ENCODE data around the gene BTBD16. TPM values are rescaled to one million over a fixed set of nuclear protein-coding genes. Genes with fewer than 3 reads are reported as not detected.

BTBD16 gene
- total RNA-seq, 1 donor from 2014 or later = not detected

GRCh38 chr10:122248356-122249302 lies 22.5 kb upstream of the BTBD16 start:
- no peak for DNase-seq (ENCODE audit: low read depth, low spot score)

DNA sequence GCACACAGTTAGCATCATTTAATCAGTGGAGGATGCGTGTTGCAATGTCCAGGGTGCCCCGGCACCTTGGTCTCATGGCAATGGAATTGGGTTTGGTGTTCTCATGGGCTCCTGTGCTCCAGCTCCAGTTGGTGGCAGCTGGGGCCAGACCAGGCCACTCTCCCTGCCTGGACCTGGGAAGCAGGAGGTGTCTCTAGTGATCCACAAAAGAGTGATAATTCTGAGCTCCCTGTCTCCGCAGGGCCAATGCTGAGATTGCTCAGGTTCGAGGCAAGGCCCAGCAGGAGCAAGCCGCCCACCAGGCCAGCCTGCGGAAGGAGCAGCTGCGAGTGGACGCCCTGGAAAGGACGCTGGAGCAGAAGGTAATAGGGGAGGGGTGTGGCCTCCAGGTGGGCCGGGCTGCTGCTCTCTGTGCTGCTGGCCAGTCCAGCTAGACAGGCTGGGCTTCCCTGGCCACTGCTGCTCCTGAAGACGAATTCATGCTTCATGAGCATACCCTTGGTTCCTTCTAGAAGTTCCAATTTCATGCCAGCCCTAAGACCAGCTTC lies 21.7 kb upstream of the BTBD16 start:
- no peak for DNase-seq (ENCODE audit: low read depth, low spot score)

DNA sequence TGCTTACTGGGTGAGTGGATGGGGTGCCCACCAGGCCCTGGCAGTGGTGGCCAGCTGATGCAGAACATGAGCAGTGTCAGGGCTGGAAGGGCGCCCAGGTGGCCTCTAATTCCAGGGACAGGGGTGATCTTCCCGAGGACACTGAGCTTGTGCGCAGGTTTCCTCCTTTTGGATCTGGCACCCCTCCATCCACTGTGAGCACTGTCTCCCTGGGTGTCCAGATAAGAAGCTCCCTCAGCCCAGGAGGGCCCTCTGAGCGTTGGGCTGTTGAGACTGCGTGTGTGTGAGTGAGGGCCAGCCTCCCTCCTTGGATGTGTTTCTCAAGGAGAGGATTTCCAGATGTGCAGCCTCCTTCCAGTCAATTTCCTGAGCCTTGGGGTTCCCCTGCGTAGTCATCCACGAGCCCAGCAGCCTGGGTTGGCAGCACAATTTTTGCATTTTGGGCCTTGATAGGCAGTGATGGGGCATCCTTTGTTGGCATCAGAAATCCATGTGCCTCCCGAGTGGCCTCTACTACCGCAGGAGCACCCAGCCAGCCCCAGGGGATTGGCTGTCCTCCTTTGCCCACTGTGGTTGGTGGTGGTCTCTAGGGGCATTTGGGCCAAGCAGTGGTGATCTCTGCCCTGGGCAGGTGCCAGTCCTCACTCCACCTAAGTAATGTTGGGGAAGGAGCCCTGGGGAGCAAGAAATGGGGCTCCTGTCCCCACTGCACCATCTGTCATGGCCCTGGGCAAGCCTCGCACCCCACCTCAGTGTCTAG lies 20.9 kb upstream of the BTBD16 start:
- no peak for DNase-seq (ENCODE audit: low read depth, low spot score)

DNA sequence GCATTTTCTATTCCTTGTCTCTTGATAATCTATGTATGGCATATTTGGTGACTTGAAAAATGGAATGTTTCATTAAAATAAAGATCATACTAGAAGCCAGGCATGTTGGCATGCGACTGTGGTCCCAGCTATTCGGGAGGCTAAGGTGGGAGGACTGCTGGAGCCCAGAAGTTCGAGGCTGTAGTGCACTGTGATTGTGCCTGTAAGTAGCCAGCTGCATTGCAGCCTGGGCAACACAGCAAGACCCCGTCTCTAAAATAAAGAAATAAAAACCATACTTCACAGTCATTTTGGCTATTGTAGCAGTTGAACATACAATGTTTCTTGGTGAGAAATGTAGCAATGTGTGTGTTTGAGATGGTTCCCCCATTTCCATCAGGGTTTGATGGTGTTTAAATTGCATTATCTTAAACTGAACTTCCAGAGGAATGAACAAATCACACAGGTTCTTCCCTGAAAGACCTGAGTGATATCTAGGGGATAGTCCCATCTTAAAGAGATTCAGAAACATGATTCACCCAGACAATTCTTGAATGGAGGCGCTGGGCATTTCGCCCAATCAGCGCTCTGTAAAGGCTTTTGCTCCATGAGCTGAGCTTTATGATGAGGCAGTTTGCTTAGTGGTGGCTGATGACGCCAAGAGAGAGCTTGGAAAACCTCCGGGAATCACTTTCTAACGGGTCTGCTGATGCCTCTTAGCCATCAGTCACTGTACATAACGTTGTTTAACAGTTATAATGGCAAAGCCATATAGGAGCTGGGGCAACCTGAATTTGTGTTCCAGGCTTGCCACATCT lies 19.4 kb upstream of the BTBD16 start:
- no peak for DNase-seq (ENCODE audit: low read depth, low spot score)

DNA sequence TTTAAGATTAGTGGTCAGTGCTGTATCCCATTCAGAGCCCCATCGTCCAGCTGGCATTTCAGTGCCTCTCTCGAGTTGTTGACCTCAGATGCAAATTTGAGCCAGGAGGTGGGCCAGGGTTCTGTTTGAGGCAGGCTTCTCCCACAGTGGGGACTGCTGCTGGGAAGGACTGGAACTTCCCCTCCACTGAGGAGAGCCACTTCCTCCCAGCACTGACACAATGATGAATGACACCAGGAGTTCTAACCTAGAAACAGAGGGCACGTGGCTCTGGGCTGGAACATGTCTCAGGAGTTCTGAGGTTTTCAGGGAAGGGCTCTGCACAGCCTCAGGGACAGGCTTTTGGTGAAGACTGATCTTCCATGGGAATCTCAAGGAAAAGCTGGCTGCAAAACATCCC lies 18.3 kb upstream of the BTBD16 start:
- DNase-seq (ENCODE audit: low read depth, low spot score) = no peak

DNA sequence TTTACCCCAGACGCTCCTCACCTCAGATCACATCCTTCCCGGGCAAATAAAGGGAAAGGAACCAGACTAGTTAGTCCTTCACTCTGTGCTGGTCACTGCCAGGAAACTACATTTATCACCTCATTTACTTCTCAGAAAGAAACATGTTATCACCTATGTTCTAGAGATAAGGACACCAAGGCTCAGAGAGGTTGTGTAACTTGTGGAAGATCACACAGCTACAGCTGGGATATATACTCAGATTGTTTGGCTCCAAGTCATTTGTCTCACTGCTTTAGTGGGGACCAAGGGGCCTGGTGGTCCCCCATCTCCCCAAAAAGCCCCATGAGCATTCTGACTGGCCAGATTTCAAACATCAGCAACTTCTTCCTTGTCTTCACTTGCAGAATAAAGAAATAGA lies 17.5 kb upstream of the BTBD16 start:
- DNase-seq (ENCODE audit: low read depth, low spot score) = no peak

- DNase-seq (ENCODE audit: low read depth, low spot score) = no peak
Measured at GRCh38 chr10:122254831-122255230, 16.3 kb upstream of the BTBD16 start.

DNA sequence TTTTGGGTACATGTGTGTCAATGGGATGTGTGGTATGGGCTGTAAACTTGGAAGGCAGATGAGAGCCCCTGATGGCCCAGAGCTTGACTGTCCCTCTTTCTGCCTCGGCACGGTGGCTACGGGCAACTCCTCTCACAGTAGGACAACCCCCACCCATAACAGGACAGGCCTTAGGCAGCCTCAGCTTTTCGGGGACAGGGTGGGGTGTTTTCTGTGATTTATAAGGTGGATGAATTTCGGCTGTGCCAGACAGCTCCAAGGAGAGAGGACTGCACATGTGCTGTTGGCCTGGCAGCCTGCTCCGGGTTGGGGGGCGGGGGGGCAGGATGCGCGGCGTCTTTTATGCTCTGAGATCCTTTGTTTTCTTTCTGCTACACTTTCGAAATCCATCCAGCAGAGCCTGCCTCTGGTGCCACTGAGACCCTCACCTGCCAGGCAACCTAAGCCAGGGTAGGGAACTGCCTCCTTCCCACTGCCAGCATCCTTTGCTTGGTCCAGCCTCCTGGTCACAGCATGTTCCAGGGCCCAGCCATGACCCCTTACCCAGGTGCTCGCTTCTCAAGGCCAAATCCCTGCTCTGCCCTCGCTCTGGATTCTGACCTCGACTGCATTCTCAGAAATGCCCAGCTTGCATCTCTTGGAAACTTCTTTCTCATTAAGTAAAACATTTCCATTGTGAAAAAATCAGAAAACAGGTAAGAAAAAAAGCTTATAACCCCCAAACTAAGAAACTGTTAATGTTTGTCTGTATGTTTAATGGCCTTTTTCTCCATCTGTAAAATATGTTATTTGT lies 15.4 kb upstream of the BTBD16 start:
- no peak for DNase-seq (ENCODE audit: low read depth, low spot score)

GRCh38 chr10:122257041-122257440 lies 14.1 kb upstream of the BTBD16 start:
- no peak for DNase-seq (ENCODE audit: low read depth, low spot score)

- DNase-seq (ENCODE audit: low read depth, low spot score) = no peak
Measured at GRCh38 chr10:122258136-122259074, 12.7 kb upstream of the BTBD16 start.

- no peak for DNase-seq (ENCODE audit: low read depth, low spot score)
Measured at GRCh38 chr10:122259075-122259466, 12.0 kb upstream of the BTBD16 start.

DNA sequence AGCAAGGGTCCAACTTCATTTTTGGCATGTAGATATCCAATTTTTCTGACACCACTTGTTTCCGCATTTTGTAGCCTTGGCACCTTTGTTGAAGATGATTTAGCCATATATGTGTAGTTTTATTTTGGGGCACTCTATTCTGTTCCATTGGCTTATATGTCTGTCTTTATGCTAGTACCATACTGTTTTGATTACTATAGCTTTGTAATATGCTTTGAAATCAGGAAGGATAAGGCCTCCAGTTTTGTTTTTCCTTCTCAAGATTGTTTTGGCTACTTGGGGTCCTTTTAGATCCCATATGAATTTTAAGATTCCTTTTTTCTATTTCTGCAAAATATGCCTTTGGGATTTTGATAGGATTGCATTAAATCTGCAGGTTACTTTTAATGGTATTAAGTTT lies 9.5 kb upstream of the BTBD16 start:
- DNase-seq (ENCODE audit: low read depth, low spot score) = no peak

GRCh38 chr10:122263971-122264370 lies 7.1 kb upstream of the BTBD16 start:
- DNase-seq (ENCODE audit: low read depth, low spot score) = no peak

GRCh38 chr10:122264436-122264835 lies 6.7 kb upstream of the BTBD16 start:
- no peak for DNase-seq (ENCODE audit: low read depth, low spot score)

DNA sequence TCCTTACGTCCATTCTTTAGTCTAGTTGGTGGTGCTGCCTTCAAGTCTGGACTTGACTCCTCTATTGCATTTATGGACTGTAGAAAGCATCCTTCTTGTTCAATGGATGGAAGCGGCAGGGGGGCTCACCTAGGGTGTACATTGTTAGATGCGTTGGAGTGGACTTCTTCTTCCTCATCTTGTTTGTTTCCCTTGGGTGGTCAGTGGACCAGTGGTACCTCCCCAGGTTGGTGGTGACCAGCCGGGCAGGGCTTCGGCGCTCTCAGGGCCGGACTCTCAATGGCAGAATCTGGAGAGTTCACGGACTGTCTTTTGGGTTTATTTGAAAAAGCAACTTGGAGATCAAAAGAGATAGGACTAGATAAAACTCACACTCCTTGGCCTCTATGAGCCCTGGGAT lies 6.2 kb upstream of the BTBD16 start:
- no peak for DNase-seq (ENCODE audit: low read depth, low spot score)

DNA sequence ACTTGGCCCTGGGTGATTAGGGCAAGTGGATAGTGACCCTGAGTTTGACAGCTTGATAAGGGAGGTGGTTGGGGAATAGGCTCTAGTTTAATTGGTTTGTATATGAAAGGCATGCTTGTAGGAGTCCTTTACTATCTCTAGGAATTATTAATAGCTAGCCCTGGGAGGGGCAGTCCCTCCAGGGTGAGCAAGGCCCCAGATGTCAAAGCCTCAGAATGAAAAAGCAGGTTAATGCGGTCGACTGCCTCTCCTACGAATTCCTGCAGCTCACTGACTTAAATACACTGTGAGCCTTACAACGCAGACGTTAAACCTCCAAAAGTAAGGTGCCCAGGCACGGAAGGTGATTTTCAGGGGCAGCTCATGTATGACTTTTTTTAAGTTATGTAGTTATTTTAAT lies 5.2 kb upstream of the BTBD16 start:
- DNase-seq (ENCODE audit: low read depth, low spot score) = no peak

GRCh38 chr10:122267849-122268737 lies 3.0 kb upstream of the BTBD16 start:
- DNase-seq (ENCODE audit: low read depth, low spot score) = no peak

DNA sequence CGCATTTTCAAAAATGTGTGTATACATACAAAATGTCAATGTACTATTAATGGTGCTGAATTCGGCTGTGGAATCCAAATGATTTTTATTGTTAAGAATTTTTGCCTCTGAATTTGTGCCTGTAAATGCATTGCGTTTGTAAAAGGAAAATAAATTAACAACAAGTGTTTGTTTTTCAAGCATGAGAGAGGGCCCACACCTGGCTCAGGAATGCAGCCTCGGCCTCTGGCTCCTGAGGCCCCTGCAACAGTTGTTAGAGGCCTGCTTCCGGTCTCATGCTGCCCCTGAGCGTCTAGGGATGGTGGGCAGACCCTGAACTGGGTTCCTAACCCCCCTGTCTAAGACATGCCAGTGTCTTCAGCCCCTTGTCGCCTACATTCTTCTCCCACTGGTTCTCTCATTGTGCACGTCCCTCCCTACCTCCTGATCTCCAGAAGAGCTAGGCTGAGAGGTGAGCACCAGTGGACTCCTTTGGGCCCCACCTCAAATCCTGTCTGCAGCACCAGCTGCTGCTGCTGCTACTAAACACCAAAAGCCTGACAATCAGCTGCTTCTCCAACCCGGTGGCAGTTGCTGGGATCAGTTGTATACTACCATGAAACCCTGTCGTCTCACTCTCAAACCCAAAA lies 1.9 kb upstream of the BTBD16 start:
- no peak for DNase-seq (ENCODE audit: low read depth, low spot score)

Data from pulmonary artery endothelial cell (primary cell).